Type B pancreatic cell (in vitro differentiated cells): ENCODE measurements around the gene PIK3AP1. TPM values are rescaled to one million over a fixed set of nuclear protein-coding genes. Genes with fewer than 3 reads are reported as not detected.

Source experiments
- DNase-seq: peaks from one replicate; pipeline ENCODE4 v3.0.0; 2021; ENCODE audit warnings: mixed read lengths; ENCODE audit not compliant: unreplicated experiment; ENCODE audit errors: extremely low spot score
- H3K27ac Mint-ChIP-seq: 2 replicates; pipeline ENCODE4 v1.8.0; 2021; ENCODE audit warnings: mild to moderate bottlenecking, mixed read lengths
- H3K27me3 Mint-ChIP-seq: 2 replicates; pipeline ENCODE4 v1.8.0; 2021; ENCODE audit warnings: mixed read lengths
- H3K36me3 Mint-ChIP-seq: 2 replicates; pipeline ENCODE4 v1.8.0; 2021; ENCODE audit warnings: mixed read lengths
- H3K4me1 Mint-ChIP-seq: one replicate; pipeline ENCODE4 v1.8.0; 2021; ENCODE audit warnings: mixed read lengths; ENCODE audit not compliant: unreplicated experiment
- H3K4me3 Mint-ChIP-seq: 2 replicates; pipeline ENCODE4 v1.8.0; 2021; ENCODE audit warnings: mild to moderate bottlenecking, mixed read lengths
- H3K9me3 Mint-ChIP-seq: 2 replicates; pipeline ENCODE4 v1.8.0; 2021; ENCODE audit warnings: mixed read lengths
- CTCF ChIP-seq: fragments of 200-600 bp; sonication (generic); conservative IDR thresholded peaks from 2 replicates; pipeline ENCODE4 v1.5.0; 2021; ENCODE audit warnings: antibody characterized with exemption, mild to moderate bottlenecking
- total RNA-seq: library from RNA; stranded (reverse); gene quantifications from 2 replicates; pipeline ENCODE4 v1.2.1, GENCODE V29; 2021; ENCODE audit warnings: low replicate concordance

The PIK3AP1 gene
- total RNA-seq, 1 donor from 2014 or later: 3.5 TPM

GRCh38 chr10:96657385-96657784, 62.9 kb downstream of the PIK3AP1 start:
- no peak overlapping the region for H3K4me3 Mint-ChIP-seq
- no peak for TF ChIP-seq CTCF
- H3K4me1 Mint-ChIP-seq: no peaks in the 10 kb centered on the region
- H3K27ac Mint-ChIP-seq: no peak overlapping the region
- peaks cover 8% of the 10 kb centered on the region for H3K9me3 Mint-ChIP-seq
- DNase-seq: no peak
- no peaks in the 10 kb centered on the region for H3K36me3 Mint-ChIP-seq
- H3K27me3 Mint-ChIP-seq: no peaks in the 10 kb centered on the region

DNA sequence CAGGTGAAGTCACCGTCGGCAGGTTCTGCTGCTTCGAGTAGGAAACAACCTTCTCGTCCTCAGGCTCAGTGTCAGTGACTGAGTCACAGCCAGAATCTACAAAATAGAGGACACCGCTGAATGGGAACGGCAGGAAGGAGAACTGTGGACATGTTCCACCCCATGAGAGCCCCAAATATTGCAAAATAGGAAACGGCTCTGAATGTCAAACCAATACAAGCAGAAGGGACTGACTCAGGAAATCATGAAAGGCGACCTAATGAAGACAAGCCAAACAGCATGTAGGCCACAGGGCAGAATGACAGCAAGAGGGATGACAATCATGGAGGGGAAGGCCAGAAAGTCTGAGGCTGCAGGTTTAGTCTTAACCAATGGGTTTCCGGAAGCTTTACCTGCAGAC, 63.5 kb downstream of the PIK3AP1 start:
- Mint-ChIP-seq H3K4me3 (no peak overlapping the region), H3K4me1 (no peaks in the 10 kb centered on the region), H3K36me3 (no peaks in the 10 kb centered on the region), H3K27me3 (no peaks in the 10 kb centered on the region), H3K27ac (no peak overlapping the region), H3K9me3 (peaks cover 8% of the 10 kb centered on the region)
- TF ChIP-seq CTCF: no peak
- no peak for DNase-seq

- Mint-ChIP-seq H3K9me3 (peaks cover 8% of the 10 kb centered on the region), H3K36me3 (no peaks in the 10 kb centered on the region), H3K27me3 (no peaks in the 10 kb centered on the region), H3K4me3 (no peak overlapping the region), H3K4me1 (no peaks in the 10 kb centered on the region), H3K27ac (no peak overlapping the region)
- no peak for TF ChIP-seq CTCF
- no peak for DNase-seq
These were observed 64.1 kb downstream of the PIK3AP1 start for GRCh38 chr10:96656198-96656577.

DNA sequence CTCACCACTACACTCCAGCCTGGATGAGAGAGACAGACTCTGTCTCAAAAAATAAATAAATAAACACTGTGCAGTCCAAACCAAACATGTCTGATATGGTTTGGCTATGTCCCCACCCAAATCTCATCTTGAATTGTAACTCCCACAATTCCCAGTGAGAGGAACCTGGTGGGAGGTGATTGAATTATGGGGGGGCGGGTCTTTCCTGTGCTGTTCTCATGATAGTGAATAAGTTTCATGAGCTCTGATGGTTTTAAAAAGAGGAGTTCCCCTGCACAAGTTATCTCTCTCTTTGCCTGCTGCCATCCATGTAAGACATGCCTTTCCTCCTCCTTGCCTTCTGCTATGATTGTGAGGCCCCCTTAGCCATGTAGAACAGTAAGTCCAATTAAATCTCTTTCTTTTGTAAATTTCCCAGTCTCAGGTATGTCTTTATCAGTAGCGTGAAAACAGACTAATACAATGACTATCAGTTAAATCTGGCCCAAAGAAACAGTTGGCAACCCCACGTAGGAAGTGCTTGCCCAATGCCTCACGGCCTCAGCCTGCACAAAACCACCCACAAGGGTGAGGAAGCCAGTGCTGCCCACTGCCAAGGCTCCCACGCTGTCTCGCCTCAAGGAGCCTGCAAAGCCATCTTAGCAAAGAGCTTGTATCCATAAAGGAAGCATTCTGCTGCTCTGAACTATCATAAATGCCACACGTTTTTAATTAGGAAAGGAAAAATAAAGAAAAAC, 64.7 kb downstream of the PIK3AP1 start:
- no peaks in the 10 kb centered on the region for H3K4me1 Mint-ChIP-seq
- TF ChIP-seq CTCF: no peak
- no peak overlapping the region for H3K4me3 Mint-ChIP-seq
- no peaks in the 10 kb centered on the region for H3K27me3 Mint-ChIP-seq
- peaks cover 8% of the 10 kb centered on the region for H3K9me3 Mint-ChIP-seq
- H3K36me3 Mint-ChIP-seq: no peaks in the 10 kb centered on the region
- no peak for DNase-seq
- no peak overlapping the region for H3K27ac Mint-ChIP-seq

- no peak for DNase-seq
- Mint-ChIP-seq H3K27me3 (no peaks in the 10 kb centered on the region), H3K4me1 (no peaks in the 10 kb centered on the region), H3K36me3 (no peaks in the 10 kb centered on the region), H3K9me3 (peaks cover 8% of the 10 kb centered on the region), H3K27ac (no peak overlapping the region), H3K4me3 (no peak overlapping the region)
- no peak for TF ChIP-seq CTCF
These were observed 68.3 kb downstream of the PIK3AP1 start for GRCh38 chr10:96651998-96652431.
